Amniotic epithelial cell (primary cell): Measurements from ENCODE around the gene PPARG.

Experiments used
- DNase-seq: peaks from one replicate; pipeline ENCODE4 v3.0.0-alpha.2; 2010; ENCODE audit warnings: low read depth

PPARG gene

DNA sequence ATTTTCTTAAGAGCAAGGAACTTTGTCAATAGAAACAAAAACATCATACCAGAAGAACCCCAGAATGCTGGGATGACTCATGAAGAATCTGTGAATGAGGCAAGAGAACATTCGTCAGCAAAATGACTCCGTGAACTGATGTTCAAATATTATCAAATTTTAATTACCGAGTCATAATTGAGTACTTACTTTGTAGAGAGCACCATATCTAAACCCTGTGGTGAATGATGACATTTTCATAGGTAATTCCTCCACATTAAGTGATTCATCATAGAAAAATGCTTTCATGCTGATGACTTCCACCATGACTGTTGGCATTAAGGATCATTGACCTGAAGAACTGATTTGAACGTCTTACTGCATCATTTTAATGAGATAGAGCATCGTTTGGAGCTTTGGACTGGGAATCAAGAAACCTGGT, 56.3 kb downstream of the PPARG start:
- peak; percentile 88 for DNase-seq

DNA sequence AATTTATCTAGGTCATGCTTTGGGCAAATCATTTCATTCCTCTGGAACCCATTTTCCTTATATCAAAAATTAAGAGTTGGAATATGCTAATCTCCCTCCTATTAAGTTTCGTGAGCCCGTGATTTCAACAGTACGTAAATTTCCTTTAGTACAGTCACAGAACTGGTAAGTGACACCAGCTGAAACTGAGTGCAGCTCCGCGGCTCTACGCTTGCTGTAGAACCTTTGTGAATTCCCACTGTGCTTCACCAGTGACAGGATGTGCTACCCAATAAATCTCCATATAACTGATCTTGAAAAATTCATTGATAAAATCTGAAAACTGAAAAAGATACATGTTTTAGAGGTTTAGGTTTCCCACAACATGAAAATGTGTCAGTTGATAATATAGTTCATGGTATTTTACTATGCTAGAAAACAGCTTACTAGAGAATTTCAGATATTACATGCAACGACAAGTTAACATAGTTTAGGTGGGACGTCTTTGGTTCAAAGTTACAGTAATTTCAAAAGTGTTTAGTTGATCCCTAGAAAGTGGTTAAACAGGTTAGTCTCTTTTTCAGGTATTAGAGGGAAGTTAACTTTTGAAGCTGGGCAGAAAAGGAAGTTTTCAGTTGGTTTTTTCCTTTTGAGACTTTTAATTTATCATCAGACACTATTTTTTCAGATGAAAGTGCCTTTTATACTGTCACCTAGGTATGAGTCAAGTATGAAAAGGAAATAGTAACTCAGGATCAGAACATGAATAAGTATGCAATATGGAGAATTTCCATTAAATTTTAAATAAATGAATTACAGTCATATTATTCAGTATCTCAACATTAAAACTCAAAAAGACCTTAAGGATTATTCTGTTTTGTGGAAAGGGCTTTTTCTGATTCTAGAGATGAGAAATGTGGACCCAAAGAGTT, 57.0 kb downstream of the PPARG start:
- DNase-seq = no peak

DNA sequence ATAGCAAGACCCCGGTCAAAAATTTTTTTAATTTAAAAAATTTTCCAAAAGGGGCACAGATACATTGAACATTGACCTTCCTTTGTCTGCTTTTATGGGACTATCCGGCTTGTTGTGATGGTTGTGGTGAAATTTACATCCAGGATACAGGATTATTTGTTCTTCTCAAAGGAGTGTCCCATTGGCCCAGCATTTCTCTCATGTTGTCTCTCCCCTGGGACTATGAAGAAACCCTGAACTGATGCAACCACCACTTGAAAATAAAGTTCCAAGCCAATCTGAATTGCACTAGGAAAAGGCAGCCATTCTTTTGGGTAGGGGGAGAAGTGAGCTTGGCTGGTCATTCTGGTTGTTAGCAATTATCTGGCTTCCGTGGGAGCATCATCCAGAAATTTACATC, 58.4 kb downstream of the PPARG start:
- DNase-seq = no peak

DNA sequence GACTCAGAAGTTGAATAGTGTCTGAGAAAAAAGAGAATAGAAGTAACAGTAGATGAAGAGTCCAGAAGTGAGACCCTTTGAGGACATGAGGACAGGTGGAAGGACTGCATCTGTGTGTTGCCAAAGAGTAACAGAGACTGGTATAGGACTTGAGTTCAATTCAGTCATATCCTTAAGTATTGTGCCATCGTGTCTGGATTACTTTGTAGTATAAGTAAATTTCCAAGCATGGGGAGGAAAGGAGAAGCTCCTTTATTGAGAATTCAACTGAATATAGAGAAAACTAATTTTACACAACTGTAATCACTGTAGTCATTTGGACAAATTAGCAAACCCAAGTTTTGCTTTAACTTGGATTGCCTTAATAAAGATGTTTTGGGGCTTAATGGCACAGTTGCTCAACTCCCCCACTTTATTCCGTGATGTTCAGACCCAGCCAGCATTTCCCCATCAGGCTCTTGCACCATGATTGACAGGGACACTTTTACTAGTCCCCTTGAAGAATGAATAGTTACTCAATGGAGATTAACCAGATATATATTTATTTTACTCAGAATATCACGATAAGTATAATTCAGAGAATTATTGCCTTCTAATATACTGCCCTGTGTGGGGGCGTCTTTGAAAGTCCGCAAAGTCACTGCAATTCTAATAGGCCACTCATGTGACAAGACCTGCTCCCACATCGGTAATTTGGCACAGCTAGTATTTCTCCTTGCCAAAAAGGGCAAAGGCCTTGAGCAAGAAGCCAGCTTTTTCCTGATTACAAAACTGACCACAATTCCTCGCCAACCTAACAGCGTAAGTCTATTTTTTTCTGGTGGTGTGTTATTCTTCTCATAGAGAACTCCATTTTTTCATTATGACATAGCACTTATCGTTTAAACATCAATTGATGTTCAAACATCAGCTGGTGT, 61.3 kb downstream of the PPARG start:
- DNase-seq = peak; percentile 91

DNA sequence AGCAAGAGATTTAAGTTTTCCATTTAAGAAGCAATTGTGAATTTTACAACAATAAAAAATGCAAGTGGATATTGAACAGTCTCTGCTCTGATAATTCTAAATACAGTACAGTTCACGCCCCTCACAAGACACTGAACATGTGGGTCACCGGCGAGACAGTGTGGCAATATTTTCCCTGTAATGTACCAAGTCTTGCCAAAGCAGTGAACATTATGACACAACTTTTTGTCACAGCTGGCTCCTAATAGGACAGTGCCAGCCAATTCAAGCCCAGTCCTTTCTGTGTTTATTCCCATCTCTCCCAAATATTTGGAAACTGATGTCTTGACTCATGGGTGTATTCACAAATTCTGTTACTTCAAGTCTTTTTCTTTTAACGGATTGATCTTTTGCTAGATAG, 62.3 kb downstream of the PPARG start:
- no peak for DNase-seq

DNA sequence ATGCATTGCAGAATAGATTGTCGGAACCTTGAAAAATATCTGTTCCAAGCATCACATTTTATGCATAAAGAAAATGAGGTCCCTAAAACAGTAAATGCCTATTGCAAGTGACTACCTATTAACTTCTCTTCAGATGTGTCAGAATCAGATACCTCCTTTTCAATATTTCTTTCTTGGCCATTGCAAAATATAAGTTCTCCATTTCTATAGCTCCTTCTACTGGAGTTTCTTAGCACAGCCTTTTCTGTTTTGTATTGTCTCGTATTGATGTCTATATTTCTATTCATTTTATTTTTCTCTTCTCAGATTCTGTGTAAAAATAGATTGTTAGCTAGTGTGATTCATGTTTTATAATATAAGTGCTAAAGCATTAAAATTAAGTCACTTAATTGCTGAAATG, 63.4 kb downstream of the PPARG start:
- no peak for DNase-seq

DNA sequence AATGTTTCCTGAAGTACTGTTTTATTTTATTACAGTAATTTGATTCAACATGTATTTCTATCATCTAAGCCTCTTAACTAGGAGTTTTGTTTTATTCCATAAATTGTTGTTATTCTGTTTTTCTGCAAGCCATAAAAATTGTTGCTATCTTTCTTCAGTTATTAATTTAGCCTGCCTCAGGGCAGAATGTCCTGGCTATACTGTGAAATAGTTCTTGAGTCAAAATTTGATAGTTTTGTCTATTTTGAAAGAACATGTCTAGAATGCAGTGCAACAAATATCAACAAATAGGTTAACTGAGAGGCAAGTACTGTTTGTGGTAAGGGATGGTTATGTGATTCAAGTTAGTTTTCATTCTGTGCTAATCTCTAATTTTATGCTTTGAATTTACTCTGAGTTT, 63.9 kb downstream of the PPARG start:
- no peak for DNase-seq

DNA sequence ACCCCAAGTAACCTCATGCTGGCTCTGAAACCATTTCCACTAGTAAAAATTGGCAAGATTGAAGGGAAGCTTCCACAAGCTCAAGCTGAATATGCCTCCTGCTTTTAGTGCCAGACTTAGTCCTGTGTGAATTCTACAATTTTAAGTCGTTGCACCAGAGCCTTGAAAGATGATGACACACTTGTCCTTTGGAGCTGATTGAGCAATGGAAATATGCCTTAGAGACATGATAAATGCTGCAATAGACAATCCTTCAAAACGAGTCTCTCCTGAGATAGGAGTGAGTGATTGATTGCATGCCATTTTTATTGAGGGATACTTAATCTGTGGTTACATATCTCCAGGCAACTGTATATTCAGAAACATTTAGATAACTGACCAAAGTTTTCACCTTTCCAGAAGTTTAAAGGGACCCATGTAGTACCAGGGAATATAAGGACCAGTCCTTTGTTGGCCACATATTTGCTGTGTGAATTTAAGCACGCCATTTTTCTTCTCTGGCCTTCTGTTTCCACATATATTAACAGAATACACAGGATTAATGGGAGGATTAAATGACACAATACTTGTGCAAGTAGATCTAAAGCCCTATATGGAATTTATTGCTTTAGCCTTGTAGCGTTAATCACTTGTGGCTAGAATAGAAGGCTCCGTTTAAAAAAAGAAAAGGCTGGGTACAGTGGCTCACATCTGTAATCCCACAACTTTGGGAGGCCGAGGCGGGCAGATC, 65.1 kb downstream of the PPARG start:
- DNase-seq = peak; percentile 84

DNA sequence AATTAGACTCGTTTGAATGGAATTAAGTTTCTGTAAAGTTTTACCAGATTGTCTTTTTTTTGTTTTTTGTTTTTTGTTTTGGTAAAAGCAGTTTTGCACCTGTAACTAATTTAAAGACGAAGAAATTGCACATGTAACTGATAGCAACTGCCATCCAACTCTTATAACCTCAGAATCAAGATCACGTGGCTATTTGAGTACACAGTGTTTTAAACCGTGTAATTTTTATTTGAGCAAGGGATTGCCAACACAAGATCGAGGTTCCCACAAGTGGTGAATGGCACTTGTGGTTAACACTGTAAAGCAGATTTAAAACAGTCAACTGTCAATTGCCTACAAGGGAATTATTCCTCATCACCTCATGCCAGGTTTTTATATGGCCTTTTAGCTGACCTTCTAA, 67.3 kb downstream of the PPARG start:
- DNase-seq = no peak

DNA sequence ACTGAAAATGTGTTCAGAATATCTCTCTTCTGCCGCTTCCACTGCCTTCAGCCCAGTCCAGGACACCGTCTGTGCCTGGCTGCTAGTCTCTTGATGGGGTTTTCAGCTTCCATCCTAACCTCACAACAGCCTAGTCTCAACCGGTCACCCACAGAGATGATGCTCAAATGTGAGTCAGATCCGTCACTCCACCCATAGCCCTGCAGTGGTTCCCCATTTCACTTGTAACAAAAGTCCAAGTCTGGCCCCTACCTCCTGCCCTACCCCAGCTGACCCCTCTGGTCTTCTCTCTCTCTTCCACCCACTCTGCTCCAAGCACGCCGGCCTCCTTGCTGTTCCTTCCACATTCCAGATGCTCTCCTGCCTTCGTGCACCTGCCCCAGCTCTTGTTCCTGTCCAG, 68.1 kb downstream of the PPARG start:
- no peak for DNase-seq

DNA sequence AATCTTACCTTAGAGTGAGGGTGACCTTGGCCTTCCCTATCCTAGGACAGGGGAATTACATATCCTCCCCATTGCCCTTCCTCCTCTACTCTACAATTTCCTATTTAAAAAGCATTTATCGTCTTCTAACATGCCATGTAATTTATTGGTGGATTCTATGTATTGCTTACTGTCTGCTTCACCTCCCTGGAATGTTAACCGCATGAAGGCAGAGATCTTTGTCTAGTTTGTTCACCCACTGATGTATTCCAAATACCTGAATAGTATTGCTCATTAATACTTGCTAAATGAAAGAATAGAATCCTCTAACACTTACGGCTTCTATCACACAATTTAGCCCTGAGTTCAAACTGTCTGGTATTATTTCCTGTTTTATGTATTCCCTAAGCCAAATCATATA, 68.6 kb downstream of the PPARG start:
- DNase-seq = no peak

DNA sequence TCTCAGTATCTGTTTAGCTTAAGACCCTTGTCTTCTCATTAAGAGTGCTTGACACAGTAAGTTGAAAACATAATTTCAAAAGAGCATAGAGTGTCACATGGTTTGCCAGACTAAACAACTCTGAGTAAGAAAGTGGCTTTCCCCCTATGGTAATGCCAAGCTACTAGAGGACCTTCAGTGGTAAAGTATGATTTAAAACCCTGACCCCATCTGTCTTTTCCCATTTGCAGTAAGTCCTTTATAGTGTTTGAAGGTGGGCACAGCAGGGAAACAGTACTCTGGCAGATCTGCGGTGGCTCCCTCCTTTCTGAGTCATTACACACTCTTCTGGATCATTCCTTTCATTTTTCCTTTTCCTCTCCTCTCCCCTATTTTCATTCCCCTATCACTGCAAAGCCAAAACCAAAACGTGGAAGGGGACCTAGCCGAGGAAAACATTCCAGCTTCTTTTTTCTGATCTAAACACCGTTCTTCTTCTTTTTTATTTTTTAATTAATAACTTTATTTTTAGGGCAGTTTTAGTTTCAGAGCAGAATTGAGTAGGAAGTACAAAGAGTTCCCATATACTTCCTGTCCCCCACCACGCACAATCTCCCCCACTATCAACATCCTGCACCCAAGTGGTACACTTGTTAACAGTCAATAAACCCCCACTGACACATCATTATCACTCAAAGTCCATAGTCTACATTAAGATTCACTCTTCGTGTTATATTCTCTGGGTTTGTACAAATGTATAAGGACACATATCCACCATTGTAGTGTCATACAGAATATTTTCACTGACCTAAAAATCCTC, 74.7 kb downstream of the PPARG start:
- DNase-seq = peak; percentile 20

DNA sequence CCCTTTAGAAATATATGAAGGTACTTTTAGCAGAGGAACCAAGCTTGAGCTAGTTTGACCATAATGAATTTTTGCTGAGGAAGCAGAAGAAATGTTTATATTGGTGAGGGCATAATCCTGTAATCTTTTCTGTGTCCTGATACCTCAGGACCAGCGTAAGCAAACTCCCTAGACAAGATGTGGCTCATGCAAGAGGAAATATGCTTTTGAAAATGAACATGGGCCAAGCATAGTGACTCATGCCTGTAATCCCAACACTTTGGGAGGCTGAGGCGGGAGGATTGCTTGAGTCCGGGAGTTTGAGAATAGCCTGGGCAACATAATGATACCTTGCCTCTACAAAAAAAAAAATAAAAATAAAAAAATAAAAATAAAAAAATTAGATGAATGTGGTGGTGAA, 78.5 kb downstream of the PPARG start:
- DNase-seq = no peak

DNA sequence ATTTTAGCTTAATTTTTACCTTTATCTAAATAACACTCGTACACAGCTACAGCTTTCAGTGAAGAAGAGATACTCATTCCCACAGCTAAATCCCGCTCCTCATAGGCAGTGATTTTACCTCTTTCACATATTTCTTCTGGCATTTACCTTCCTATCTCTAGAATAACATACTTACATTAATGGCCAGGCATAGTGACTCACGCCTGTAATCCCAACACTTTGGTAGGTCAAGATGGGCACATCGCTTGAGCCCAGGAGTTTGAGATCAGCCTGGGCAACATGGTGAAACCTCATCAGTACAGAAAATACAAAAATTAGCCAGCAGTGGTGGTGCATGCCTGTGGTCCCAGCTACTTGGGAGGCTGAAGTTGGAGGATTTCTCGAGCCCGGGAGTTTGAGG, 80.2 kb downstream of the PPARG start:
- DNase-seq = no peak

DNA sequence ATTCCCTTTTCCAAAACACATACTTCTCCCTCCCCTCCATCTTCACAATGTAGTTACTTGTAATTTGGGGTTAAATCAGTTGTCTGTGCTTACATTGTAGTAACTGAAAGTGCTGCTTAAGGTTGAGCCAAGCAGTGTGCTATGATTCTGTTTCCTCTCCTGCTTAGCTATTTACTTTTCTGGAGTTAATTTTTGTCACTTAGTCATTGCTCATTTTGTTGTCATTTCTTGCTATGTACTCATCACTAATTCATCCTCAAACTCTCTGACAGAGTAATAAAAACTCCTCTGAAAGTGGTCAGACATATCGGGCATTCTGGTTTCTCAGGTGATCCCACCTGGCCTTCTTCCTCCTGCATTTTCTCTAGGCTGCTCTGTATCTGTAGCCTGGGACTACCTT, 80.7 kb downstream of the PPARG start:
- no peak for DNase-seq

DNA sequence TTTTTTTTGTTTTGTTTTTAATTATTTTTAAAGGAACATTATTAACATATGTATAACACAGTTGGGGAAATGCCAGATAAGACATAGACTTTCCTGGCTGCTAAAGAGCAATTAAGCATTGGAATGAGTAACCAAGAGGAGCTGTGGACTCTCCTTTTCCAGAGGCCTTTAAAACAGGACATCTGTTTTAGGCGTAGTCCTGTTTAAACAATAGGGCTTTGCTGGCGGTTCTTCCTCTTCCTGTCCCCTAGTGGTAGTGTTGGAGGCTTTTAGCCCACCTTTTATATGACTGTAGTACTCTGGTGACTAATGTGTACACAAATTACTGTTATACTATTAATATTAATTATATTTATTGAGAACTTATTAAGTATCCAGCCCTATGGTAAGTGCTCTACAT, 81.9 kb downstream of the PPARG start:
- DNase-seq = no peak

DNA sequence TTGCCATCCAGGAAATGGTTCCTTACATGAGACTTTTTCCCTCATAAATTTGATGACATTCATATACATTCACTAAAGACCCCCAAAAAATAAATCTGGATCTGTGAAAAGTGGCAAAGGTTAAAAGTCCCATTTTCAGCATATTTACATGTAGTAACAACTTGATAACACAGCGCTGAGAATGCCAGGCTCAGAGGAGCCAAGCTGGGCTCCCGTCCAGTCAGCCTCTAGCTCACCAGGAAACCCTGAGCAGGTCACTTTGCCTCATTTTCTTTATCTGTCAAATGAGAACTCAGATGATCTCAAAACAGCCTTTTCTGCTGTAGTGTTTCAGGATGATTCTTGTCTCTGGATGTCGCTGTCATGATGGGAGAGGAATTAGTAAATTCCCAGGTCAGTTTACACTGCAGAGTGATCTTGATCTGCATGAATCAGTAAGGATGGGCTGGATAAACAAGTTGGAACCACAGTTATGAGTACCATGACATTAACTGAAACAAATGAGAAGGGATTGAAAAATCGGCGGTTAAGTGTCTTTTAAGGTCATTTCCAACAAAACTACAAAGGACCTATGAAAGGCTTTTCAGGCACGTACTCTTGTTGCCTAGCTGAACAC, 82.8 kb downstream of the PPARG start:
- DNase-seq = no peak

DNA sequence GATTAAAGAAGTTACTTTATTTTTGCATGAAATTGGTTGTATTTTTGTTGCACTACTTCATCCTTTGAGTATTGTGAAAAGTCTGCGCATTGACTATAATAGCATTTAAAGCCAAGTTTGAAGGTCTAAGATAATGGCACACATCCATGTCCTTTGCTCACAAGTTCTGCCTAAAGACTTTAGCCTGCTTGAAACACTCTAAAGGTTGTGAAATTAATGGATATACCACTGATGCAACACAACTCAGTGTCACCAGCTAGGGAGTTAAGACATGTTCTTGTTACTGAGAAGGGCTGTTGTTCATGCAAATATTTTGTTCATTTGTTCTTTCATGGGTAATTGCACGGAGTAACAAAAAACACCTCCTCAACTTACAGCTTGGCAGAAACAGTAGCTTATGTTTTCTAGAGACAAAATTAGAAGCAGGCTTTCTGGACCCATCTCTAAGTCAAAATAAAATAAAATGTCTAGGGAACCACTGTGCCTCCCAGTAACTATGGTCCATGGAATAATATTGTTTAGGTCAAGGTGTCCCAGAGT, 83.9 kb downstream of the PPARG start:
- DNase-seq = no peak

DNA sequence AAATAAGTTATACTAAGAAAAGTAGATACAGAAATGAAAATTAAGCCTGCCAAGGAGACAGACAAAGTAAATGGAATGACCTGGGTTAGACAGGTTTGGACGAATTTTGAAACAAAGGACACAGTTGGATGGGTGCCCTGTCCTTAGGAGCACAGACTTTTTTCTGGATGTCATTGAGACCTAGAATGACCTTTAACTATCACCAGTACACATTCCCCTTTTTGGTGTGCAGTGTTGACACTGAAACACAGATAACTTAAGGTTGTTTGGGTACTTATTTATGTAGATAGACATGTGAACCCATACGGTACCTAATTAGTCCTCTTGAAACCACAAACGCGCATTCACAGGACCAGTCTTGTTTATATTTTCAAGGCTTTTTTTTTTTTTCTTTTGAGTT, 86.7 kb downstream of the PPARG start:
- DNase-seq = no peak

DNA sequence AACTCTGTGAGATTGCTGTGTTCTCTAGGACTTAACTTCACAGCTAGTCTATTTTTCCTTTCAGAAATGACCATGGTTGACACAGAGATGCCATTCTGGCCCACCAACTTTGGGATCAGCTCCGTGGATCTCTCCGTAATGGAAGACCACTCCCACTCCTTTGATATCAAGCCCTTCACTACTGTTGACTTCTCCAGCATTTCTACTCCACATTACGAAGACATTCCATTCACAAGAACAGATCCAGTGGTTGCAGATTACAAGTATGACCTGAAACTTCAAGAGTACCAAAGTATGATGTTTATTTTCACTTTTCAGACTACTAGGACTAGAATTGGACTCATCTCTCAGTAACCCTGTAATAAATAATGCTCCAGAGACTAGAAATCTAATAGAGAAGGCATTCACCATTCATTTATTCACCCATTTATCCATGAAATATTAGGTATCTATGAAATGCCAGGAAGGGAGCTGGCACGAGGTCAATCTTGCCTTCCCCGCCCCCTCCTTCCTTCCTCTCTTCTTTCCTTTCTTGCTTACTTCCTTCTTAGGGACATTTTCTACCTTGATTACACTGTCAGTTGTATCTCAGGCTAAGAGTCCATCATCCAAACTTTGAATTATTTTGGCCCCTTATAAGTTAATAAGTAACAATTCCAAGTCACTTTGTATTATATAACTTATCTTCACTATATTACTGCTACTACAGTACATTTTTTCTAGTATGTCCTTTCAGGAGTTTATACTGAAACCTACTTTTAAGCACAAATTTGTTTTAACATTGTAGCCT, 91.0 kb downstream of the PPARG start:
- DNase-seq = no peak
